ENCODE data around the gene FBN1.

The FBN1 gene

GRCh38 chr15:48396020-48396419, 249.5 kb downstream of the FBN1 start:
- no peak for DNase-seq (ENCODE audit: low spot score)

GRCh38 chr15:48395521-48396011, 249.9 kb downstream of the FBN1 start:
- no peak for DNase-seq (ENCODE audit: low spot score)

- no peak for DNase-seq (ENCODE audit: low spot score)
Observed at GRCh38 chr15:48394970-48395369, 250.5 kb downstream of the FBN1 start.

GRCh38 chr15:48393645-48394506, 251.6 kb downstream of the FBN1 start:
- no peak for DNase-seq (ENCODE audit: low spot score)

- no peak for DNase-seq (ENCODE audit: low spot score)
Observed at GRCh38 chr15:48392356-48392755, 253.2 kb downstream of the FBN1 start.

GRCh38 chr15:48391950-48392349, 253.6 kb downstream of the FBN1 start:
- no peak for DNase-seq (ENCODE audit: low spot score)

- DNase-seq (ENCODE audit: low spot score) = no peak
Observed at GRCh38 chr15:48389691-48390143, 255.8 kb downstream of the FBN1 start.

GRCh38 chr15:48388910-48389309, 256.6 kb downstream of the FBN1 start:
- DNase-seq (ENCODE audit: low spot score) = no peak

- no peak for DNase-seq (ENCODE audit: low spot score)
Observed at GRCh38 chr15:48388016-48388851, 257.3 kb downstream of the FBN1 start.

GRCh38 chr15:48385031-48385830, 260.3 kb downstream of the FBN1 start:
- no peak for DNase-seq (ENCODE audit: low spot score)

- DNase-seq (ENCODE audit: low spot score) = no peak
Observed at GRCh38 chr15:48384616-48385015, 260.9 kb downstream of the FBN1 start.

- DNase-seq (ENCODE audit: low spot score) = no peak
Observed at GRCh38 chr15:48383031-48383430, 262.5 kb downstream of the FBN1 start.

GRCh38 chr15:48381861-48382260, 263.6 kb downstream of the FBN1 start:
- DNase-seq (ENCODE audit: low spot score) = no peak

- DNase-seq (ENCODE audit: low spot score) = no peak
Observed at GRCh38 chr15:48380198-48380597, 265.3 kb downstream of the FBN1 start.

- no peak for DNase-seq (ENCODE audit: low spot score)
Observed at GRCh38 chr15:48375767-48376166, 269.7 kb downstream of the FBN1 start.

- no peak for DNase-seq (ENCODE audit: low spot score)
Observed at GRCh38 chr15:48374472-48374871, 271.0 kb downstream of the FBN1 start.

GRCh38 chr15:48373821-48374451, 271.6 kb downstream of the FBN1 start:
- no peak for DNase-seq (ENCODE audit: low spot score)

GRCh38 chr15:48371961-48372360, 273.5 kb downstream of the FBN1 start:
- no peak for DNase-seq (ENCODE audit: low spot score)

GRCh38 chr15:48371550-48371949, 274.0 kb downstream of the FBN1 start:
- DNase-seq (ENCODE audit: low spot score) = no peak

GRCh38 chr15:48370460-48370859, 275.0 kb downstream of the FBN1 start:
- no peak for DNase-seq (ENCODE audit: low spot score)

GRCh38 chr15:48367483-48367882, 278.0 kb downstream of the FBN1 start:
- no peak for DNase-seq (ENCODE audit: low spot score)
